Amniotic stem cell (primary cell): ENCODE results near the gene LCN2.
"Not testable (repeated sequence)": the region's sequence is repeated elsewhere in the genome, so short reads cannot be mapped to it uniquely, and the experiment has no call there.

Source experiments
- DNase-seq: peaks from one replicate; lab custom pipeline; 2025; lab: John Stamatoyannopoulos, UW

Gene LCN2

DNA sequence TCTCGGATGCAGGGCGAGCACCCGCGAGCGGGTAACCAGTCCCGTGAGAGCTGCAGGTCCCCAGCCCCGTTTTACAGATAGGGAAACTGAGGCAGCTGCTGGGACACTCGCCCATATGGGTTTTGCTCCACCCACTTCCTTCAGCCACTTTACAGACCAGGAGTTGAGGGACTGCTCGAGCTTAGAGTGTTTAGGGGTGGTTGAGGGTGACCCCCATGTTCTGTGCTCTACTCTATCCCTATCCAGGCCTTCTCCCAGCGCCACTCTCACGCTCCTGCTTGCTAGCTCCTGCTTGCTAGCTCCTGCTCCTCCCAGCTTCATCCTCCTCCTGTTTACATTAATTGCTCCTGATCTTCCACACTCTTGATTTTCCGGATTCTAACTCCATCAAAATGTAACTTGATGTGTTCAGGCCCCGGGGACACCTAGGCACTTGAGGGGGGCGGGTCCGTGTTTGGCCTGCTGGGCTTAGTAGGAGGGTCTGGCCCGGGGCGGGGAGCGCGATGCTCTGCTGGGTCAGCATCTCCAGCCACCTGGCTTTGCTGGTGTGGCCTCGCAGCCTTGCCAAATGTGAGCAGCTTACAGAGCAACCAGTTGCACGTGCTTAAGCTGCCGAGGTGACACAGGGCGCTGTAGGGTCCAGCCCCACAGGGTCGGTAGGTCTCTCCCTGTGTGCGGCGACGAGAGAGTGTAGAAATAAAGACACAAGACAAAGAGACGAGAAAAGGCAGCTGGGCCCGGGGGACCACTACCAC is 20.2 kb upstream of the LCN2 start:
- DNase-seq = no peak

DNA sequence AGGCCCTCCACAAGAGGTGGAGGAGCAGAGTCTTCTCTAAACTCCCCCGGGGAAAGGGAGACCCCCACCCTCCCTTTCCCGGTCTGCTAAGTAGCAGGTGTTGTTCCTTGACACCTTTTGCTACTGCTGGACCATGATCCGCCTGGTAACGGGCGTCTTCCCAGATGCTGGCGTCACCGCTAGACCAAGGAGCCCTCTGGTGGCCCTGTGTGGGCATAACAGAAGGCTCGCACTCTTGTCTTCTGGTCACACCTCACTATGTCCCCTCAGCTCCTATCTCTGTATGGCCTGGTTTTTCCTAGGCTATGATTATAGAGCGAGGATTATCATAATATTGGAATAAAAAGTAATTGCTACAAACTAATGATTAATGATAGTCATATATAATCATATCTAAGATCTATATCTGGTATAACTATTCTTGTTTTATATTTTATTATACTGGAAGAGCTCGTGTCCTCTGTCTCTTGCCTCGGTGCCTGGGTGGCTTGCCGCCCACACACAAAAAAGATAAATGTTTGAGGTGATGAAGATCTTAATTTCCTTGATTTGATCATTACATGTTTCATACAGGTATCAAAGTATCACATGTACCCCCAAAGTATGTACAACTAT is 19.2 kb upstream of the LCN2 start:
- DNase-seq = not testable (repeated sequence)

DNA sequence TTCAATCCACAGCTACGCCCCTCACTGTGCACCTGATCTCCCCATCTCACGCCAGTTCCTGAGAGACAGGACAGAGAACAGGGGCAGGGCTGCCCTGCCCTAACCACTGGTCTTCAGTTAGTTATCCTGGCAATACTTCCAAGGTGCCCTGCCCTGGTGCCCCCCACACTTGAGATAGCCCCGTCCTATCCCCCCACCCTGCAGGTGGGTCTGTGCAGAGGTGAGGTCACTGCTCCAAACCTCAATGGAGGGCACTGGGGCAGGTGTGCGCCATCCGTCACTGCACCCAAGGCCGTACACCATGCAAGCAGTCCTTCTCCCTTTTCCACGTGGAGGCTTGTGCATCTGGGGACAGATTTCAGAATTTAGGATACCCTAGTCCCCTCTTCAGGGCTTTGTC is 18.6 kb upstream of the LCN2 start:
- DNase-seq = not testable (repeated sequence)

DNA sequence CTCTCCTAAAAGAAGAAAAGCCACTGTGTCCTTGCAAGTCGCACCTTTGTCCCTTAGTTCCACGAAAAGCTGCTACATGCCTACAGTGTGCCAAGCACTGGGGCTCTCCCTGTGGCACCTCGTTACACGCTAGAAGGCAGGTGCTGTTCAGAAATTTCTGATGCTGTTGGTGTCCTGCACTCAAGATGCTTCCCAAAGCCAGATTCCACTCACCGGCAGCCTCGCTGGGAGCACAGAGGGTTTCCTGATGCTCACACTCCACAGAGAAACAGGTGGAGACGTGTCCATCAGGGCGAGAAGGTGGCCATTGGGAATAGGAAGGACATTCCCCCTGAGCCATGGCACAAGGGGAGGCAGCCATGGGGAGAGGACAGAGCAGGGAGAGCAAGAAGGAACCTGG is 17.9 kb upstream of the LCN2 start:
- DNase-seq = not testable (repeated sequence)

DNA sequence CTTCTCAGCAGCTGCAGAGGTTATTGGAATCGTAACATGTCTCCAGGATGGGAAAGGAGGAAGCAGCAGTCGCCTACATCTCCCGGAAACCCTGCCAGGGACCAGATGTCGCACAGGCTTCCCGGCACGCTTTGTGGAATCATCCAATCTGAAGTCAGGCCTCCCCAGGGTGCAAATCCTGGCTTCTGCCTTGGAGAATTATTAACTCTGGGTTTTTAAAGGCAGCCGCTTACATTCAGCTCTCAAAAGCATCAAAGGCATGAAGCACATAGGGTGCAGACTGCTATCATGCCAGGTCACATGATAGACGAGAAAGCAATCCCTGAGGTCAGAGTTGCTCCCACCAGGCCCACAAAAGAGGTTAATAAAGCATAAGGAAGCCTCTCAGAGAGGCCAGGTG is 17.1 kb upstream of the LCN2 start:
- DNase-seq = not testable (repeated sequence)

DNA sequence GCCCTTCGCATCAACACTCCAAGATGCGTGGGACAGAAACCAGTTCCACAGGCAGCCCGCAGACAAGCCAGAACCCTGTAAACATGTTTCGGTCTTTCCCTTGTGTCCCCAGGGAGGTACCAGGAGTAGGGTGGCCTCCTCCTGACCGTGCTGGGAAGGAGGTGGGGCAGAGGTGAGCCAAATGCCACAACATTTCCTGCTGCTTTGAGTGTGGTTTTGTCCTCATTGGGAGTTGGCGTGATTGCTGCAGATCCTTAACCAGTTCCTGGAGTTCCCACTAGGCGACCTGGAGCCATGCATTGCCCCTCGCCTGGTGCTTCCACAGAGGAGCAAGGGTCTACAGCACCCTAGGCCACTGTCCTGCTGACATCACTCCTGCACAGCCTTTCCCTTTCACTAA is 13.7 kb upstream of the LCN2 start:
- not testable (repeated sequence) for DNase-seq

DNA sequence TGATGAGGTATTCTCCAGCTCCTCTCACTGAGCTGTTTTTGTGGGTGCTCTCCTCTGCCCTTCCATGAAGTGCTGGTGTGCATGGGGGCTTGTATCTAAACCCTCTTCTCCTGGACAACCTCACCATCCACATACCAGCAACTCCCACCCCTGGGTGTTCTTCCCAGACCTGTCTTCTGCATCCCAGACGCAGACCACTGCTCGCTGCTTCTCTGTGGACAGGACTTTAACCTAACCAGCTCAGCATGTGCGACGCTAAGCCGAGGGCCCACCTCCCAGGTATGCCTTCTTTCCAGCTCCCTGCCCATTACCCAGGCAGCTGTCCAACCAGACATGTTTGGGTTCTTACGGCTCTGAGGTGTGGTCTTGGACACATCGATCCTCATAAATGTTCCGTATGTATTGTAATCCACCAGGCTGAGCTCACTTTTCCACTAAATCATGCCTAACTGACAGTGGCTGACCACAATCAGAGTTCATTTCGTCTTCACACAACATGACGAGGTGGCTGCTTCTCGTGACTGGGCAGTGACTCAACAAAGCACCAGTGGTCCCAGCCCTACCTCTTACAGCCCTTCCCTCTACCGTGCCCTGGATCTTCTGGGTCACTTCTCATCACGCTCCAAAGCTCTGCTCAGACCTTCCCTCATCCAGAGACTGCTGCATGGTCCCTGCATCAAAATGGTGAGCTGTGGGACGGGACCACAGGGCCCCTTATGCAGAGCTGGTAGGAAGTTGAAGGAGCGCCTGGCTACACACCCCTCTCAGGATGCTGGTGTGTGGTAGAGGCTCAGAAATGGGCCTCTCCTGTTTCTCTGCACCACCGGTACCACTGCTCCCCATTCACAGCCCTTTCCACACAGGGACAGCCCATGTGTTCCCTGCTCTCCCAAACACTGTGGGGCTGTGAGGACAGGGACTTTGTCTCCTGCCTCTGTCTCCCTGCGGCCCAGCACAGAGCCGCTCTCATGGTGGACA is 12.1 kb upstream of the LCN2 start:
- no peak for DNase-seq

DNA sequence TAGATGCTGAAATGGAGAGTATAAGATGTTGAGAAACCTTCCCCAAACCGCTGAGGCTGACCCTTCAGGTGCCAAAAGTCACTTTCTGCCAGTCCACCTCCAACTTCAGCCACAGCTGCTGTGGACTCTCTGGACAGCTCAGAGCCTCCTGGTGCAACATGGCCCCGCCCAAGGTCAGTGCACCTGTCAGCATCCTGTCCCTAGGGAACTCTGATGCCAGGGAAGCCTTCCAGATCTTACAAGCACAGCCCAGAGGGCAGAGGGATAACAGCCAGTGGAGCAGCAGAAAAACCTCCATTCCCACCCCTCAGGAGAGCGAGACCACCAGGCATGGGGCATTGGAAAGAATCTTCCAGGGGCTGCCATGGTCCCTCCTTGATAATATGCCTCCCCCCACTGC is 11.3 kb upstream of the LCN2 start:
- DNase-seq = no peak

DNA sequence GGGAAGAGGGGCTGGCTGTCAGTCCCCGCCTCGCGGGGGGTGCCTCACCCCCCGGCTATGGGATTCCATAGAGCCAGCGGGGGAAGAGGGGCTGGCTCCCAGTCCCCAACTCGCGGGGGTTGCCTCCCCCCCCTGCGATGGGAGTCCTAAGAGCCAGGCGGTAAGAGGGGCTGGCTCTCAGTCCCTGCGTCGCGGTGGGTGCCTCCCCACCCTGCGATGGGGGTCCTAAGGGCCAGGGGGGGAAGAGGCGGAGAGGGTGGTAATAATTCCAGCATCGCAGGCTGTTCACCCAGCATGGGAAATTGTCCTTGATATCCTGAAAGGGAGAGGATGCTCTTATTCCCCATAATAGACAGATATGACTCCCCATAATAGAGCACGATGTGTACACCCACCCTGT is 9.6 kb upstream of the LCN2 start:
- no peak for DNase-seq

DNA sequence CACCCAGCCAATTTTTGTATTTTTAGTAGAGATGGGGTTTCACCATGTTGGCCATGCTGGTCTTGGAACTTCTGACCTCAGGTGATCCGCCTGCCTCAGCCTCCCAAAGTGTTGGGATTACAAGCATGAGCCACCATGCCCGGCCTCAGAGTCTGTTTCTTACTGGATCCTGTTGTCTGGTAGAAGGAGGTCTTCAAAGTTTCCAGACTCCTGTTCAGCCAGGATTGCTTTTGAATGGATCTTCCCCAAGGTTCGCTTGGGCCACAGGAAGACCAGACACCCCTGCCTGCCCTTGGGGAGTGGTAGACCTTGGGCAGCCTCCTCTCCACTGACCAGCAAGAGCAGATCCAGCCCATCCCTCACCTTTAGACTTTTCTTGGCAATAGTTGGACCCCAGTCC is 7.6 kb upstream of the LCN2 start:
- no peak for DNase-seq

DNA sequence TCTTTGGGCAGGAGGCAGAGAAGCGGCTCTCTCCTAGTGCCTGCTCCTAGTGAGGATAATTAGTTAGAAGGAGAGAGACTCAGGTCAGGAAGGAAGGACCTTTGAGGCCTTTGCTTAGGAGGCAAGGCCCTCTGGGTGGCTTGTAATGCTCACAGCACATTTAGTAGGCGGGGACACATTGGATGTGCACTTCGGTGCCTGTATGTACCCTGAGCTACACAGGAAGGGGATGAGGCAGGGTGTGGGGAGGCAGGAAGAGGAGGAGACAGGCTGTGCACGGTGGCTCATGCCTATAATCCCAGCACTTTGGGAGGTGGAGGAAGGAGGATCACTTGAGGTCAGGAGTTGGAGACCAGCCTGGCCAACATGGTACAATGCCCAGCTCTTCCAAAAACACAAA is 7.2 kb upstream of the LCN2 start:
- no peak for DNase-seq

DNA sequence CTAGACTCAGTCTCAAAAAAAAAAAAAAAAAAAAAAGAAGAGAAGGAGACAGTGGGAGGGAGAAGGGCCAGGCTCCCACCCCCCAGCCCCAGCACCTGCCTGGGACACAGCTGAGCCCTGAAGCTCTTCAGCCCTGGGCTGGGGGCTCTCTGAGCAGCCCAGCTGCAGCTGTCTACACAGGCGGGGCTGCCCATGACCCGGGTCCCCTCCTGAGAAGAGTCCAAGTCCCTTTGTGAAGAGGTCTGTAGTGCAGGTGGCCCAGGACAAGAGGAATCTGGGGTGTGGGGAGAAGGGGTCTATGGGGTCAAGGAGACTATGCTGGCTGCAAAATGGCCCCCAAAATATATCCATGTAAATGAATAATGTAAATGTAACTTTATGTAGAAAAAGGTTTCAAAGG is 6.7 kb upstream of the LCN2 start:
- DNase-seq = no peak

DNA sequence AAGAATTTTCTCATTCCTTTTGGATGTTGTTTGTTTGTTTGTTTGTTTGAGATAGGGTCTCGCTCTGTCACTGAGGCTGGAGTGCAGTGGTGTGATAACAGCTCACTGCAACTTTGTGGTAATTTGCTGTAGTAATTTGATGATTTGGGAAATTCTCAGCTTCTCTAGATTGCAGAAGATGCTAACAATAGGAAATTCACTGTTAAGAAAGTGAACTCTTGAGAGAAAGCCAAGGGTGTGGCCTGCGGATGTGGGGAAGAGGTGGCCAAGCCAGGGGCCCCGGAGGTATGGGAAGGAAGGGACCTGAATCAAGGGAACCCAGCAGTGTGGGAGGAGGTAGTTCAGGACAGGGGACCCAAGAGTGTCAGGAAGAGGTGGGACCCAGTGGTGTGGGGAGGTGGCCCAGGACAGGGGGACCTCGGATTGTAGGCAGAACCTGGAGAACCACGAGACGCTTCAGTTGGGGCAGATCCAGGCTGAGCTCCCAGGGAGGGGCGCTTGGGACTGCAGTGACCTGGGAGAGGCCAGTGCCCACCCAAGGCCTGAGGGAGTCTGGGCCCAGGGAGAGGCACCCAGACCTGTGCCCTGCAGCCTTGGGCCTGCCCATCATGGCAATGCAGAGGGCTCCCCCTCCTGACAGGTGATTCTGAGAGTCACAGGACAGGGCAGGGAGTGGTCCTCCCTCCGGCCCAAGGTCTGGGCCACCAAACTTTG is 5.6 kb upstream of the LCN2 start:
- DNase-seq = no peak

DNA sequence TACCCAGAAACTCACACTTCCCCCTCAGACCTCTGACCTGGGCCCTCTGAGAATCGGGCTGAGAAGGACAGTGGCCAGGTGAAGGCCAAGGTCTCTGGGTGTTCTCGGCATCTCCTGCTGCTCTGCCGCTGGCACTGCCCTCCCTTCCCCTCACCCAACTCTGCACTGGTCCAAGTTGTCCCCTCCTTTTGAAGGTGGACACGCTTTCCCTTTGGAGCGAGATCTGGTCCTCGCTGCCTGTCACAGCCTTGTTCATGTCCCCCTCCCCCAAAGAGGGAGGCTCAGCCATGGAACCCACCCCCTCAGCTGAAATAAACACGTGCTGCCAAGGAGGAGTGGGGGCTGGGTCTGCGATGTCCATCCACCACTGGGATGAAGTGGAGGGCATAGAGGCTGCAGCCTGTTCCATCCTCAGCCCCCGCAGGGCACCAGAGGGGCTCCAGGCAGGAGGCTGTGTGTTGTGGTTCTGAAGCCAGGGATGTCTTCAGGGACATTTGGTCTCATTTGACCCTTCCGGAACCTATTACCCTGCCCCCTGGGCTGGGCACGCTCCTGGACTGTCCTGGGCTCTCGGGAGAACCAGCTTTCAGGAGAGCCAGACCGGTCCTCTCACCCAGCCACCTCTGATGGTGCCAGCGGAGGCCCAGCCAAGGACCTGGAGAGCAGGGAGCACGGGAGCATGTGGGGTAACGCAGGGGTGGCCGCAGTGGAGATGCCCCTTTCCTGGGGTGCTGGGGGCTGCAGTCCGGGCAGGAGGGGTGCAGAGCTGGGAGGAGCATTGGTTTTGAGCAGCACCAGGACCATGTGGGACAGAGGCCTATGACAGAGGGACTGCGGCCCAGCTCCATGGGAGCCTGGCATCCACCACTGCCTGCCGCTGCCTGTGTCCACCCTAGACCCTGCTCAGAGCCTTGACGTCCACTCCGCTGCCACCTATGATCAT is 4.7 kb upstream of the LCN2 start:
- DNase-seq = no peak

DNA sequence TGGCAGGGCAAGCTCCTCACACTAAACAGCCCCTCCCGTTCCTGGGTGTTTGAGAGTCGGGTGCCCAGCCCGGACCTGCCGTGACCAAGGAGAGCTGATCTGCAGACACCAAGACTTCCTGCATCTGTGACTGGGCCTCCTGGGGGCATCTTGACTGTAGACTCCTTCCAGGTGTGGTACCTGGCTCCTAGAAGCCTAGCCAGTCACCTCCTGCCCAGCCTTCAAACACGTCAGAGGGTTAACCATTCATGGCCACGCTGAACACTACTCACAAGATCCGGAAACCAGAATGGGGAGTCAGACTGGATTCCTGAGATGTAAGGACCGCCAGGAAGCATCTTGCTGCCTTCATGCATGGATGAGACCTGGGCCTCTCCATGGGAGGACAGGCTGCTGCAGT is 3.7 kb upstream of the LCN2 start:
- DNase-seq = no peak

DNA sequence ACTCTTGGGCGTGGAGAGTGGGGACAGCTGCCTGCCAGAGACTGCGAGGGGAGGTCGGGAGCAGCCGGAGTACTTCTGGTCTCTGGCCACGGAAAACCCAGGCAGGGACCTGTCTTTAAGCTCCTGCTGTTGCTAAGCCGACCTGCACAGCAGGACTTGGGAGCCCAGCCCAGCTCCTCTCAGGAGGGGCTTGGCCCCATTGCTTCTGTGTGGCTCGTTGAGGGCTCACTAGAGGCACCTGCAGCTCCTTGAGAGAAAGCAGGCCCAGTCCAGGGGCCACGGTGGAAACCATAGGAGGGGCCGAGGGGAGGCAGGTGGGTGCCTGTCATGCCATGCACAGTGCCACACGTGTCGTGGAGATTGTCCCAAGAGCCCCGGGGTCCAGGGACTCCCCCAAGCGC is 3.3 kb upstream of the LCN2 start:
- DNase-seq = no peak

DNA sequence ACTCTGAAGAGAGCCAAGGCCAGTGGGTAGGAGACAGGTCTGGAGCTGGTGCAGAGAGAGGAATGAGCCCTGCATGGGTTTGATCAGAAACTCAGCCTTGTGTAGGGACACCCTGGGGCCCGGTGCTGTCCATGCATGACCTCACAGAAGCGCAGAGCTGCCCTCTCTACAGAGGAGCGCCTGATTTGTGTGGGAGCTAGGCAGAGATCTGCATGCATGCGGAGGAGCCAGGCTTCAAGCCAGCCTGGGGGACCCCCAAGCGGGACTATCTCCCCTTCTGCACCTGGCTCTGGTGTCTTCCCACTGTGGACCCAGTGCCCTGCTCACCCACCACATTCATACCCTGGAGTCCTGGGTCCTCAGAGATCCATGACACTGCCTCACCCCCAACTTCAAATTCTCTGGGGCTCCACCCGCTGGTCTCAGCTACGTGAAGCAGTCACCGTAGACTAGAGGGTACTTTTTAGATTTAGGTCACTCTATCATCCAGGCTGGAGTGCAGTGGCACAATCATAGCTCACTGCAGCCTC is 2.6 kb upstream of the LCN2 start:
- no peak for DNase-seq

DNA sequence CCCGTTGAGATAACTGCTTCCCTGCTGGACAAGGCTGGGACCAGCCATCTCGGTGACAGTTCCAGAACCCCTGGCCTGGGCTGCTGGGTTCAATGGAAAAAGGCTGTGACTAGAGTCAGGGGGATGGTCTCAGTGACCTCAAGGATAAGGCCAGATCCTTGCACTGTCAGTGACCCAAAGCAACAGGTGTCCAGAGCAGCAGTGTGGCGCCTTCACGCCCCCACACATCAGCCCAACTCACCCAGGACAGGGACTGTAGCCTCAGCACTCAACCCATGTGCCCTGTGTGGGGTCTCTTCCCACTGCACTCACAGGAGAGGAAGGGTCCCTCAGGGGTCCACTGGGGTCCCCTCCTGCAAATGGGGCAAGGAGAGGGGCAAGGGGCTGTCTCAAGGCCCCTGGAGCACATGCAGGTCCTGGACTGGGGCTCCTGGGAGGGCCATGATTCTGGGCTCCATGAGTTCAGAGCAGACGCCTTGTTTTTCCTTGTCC is 698 bp upstream of the LCN2 start:
- DNase-seq = no peak

DNA sequence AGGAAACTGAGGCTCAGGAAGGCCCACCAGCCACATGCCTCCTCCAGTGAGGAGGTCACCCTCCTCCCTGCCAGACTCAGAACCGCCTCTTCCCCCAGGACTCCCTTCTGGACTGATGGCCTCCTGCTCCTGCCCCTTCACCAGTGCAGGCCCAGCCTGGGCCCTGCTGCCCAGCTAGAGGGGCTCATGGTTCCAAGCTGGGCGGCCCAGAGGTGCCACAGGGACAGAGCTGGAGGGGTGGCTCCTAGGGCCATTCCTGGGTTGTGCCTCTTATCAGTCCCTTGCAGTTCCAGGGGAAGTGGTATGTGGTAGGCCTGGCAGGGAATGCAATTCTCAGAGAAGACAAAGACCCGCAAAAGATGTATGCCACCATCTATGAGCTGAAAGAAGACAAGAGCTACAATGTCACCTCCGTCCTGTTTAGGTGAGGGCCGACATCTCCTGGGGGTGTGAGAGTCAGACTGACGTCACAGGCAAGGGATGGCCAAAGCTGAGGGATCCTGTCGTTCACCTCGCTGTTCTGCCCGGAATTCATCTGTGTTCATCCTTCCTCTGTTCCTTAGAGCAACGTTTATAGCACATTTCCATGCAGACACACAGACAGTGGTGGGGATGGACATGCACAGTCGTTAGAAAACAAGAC is 819 bp downstream of the LCN2 start:
- no peak for DNase-seq
